GM23338 (cell line): ENCODE measurements around the gene WNT8A. TPM values are rescaled to one million over a fixed set of nuclear protein-coding genes. Genes with fewer than 3 reads are reported as not detected.

Experiments
- CREB1 ChIP-seq: fragments of 250-450 bp; sonication (Bioruptor Pico); IDR thresholded peaks from 2 replicates; pipeline ENCODE4 v1.5.0; 2020; ENCODE audit warnings: low read depth, mild to moderate bottlenecking, moderate library complexity
- EZH2 ChIP-seq: fragments of 200-600 bp; sonication (generic); IDR thresholded peaks from one replicate; pipeline ENCODE4 v1.8.0; 2017; ENCODE audit warnings: antibody characterized with exemption, mild to moderate bottlenecking, low read depth; ENCODE audit not compliant: unreplicated experiment
- JUNB ChIP-seq: IDR thresholded peaks from one replicate; pipeline ENCODE4 v1.6.1; 2016; ENCODE audit warnings: antibody characterized with exemption; ENCODE audit not compliant: unreplicated experiment
- NANOG ChIP-seq: IDR thresholded peaks from 2 replicates; pipeline ENCODE4 v1.6.1; 2016; ENCODE audit warnings: antibody characterized with exemption, borderline replicate concordance
- REST ChIP-seq: IDR thresholded peaks from one replicate; pipeline ENCODE4 v1.6.1; 2018; ENCODE audit warnings: antibody characterized with exemption; ENCODE audit not compliant: unreplicated experiment
- STAT1 ChIP-seq: IDR thresholded peaks from one replicate; pipeline ENCODE4 v1.6.1; 2016; ENCODE audit warnings: antibody characterized with exemption; ENCODE audit not compliant: unreplicated experiment
- polyA plus RNA-seq: library from polyadenylated mRNA; unstranded; fragments of >200 nt; fragmentation: Nextera tagmentation; extraction: Ambion mirVana; gene quantifications from 2 replicates; pipeline ENCODE4 v1.2.1, GENCODE V29; 2016
- total RNA-seq: library from RNA; depleted of rRNA; stranded (reverse); fragments of >200 nt; shearing (Covaris generic); gene quantifications from 2 replicates; pipeline ENCODE4 v1.2.3, GENCODE V29; 2014
- TF ChIP-seq, protein P1 (sequence below): fragments of 250-450 bp; sonication (Bioruptor Pico); IDR thresholded peaks from 2 replicates; pipeline ENCODE4 v1.5.0; 2020; ENCODE audit warnings: mild to moderate bottlenecking, moderate library complexity

The WNT8A gene
- total and polyA plus RNA-seq, 2 experiments from 2014 or later, result not detected

- TF ChIP-seq, protein P1, sequence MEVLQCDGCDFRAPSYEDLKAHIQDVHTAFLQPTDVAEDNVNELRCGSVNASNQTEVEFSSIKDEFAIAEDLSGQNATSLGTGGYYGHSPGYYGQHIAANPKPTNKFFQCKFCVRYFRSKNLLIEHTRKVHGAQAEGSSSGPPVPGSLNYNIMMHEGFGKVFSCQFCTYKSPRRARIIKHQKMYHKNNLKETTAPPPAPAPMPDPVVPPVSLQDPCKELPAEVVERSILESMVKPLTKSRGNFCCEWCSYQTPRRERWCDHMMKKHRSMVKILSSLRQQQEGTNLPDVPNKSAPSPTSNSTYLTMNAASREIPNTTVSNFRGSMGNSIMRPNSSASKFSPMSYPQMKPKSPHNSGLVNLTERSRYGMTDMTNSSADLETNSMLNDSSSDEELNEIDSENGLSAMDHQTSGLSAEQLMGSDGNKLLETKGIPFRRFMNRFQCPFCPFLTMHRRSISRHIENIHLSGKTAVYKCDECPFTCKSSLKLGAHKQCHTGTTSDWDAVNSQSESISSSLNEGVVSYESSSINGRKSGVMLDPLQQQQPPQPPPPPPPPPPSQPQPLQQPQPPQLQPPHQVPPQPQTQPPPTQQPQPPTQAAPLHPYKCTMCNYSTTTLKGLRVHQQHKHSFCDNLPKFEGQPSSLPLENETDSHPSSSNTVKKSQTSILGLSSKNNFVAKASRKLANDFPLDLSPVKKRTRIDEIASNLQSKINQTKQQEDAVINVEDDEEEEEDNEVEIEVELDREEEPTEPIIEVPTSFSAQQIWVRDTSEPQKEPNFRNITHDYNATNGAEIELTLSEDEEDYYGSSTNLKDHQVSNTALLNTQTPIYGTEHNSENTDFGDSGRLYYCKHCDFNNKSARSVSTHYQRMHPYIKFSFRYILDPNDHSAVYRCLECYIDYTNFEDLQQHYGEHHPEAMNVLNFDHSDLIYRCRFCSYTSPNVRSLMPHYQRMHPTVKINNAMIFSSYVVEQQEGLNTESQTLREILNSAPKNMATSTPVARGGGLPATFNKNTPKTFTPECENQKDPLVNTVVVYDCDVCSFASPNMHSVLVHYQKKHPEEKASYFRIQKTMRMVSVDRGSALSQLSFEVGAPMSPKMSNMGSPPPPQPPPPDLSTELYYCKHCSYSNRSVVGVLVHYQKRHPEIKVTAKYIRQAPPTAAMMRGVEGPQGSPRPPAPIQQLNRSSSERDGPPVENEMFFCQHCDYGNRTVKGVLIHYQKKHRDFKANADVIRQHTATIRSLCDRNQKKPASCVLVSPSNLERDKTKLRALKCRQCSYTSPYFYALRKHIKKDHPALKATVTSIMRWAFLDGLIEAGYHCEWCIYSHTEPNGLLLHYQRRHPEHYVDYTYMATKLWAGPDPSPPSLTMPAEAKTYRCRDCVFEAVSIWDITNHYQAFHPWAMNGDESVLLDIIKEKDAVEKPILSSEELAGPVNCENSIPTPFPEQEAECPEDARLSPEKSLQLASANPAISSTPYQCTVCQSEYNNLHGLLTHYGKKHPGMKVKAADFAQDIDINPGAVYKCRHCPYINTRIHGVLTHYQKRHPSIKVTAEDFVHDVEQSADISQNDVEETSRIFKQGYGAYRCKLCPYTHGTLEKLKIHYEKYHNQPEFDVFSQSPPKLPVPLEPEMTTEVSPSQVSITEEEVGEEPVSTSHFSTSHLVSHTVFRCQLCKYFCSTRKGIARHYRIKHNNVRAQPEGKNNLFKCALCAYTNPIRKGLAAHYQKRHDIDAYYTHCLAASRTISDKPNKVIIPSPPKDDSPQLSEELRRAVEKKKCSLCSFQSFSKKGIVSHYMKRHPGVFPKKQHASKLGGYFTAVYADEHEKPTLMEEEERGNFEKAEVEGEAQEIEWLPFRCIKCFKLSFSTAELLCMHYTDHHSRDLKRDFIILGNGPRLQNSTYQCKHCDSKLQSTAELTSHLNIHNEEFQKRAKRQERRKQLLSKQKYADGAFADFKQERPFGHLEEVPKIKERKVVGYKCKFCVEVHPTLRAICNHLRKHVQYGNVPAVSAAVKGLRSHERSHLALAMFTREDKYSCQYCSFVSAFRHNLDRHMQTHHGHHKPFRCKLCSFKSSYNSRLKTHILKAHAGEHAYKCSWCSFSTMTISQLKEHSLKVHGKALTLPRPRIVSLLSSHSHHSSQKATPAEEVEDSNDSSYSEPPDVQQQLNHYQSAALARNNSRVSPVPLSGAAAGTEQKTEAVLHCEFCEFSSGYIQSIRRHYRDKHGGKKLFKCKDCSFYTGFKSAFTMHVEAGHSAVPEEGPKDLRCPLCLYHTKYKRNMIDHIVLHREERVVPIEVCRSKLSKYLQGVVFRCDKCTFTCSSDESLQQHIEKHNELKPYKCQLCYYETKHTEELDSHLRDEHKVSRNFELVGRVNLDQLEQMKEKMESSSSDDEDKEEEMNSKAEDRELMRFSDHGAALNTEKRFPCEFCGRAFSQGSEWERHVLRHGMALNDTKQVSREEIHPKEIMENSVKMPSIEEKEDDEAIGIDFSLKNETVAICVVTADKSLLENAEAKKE (CRISPR knock-in tag), result no peak
- no peak for TF ChIP-seq NANOG
- no peak for TF ChIP-seq CREB1 (CRISPR knock-in tag)
- no peak for TF ChIP-seq JUNB
- no peak for TF ChIP-seq EZH2
- no peak for TF ChIP-seq STAT1
- no peak for TF ChIP-seq REST
Observed at GRCh38 chr5:138129347-138129746, 45.5 kb downstream of the WNT8A start (continued).
